Right ventricle myocardium superior (tissue), 1 donor: ENCODE results near the gene ZFP36. TPM values are rescaled to one million over a fixed set of nuclear protein-coding genes. Genes with fewer than 3 reads are reported as not detected.
"Not testable (repeated sequence)": the region's sequence is repeated elsewhere in the genome, so short reads cannot be mapped to it uniquely, and the experiment has no call there.

Experiments used
- ATAC-seq: fragments of 200-7000 bp; cut with Tn5 transposase; one replicate; pipeline ENCODE4 v1.9.1; 2020; ENCODE audit warnings: mild to moderate bottlenecking; ENCODE audit not compliant: poor library complexity
- DNase-seq: peaks from one replicate; pipeline ENCODE4 v3.0.0-alpha.2; 2020
- intact Hi-C: fragments of 100-400 bp; cut with DNase I; formaldehyde crosslinking; loops from one replicate; pipeline ENCODE4 v1.11.2; 2022
- total RNA-seq: library from RNA; stranded (reverse); fragmentation: NEBNext Ultra II Directional; extraction: Animal tissue kit (Norgen Biotek cat#: 25700); gene quantifications from one replicate; pipeline ENCODE4 v1.2.1, GENCODE V29; 2021
- donor health status: DM: no; HTN: yes; CAD: no; lungs with severe emphysema.

Gene ZFP36
- total RNA-seq, 1 donor from 2014 or later: 44.9 TPM

DNA sequence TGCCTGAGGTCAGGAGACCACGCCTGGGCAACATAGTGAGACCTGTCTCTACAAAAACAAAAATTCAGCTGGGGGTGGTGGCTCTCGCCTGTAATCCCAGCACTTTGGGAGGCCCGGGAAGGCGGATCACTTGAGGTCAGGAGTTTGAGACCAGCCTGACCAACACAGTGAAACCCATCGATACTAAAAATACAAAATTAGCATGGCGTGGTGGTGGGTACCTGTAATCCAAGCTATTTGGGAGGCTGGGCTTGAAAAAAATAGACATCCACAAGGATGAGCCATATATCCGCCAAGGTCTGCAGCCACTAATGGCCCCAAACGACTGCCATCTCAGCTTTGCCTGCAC lies 26.0 kb downstream of the ZFP36 start:
- ATAC-seq: no peak
- no peak for DNase-seq
- intact Hi-C loops: no loop called here

DNA sequence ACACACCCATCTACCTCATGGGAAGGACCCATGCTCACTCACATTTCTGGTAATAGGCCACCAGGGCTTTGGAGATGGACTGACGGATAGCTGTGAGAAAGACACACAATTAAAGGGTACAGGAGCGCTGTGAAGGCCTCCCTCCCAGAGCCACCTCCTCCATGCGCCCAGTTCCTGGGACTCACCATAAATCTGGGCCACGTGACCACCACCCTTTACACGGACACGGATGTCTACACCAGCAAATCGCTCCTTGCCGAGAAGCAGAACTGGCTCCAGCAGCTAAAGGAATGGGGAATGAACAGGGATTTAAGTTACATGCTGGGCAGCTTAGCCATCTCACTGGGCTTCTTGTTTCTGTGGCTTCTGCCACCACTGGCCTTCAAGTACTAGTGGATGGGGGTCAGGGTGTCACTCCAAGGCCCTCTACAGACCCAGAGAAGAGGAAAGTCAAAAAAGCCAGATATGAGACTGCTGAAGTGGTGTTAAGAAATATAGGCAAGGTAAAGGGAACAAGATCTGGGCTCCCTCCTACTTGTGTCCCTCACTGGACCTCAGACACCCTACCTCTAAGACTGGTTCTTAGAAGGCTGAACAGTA lies 26.9 kb downstream of the ZFP36 start:
- intact Hi-C loops: no loop called here
- ATAC-seq: no peak
- DNase-seq: no peak

DNA sequence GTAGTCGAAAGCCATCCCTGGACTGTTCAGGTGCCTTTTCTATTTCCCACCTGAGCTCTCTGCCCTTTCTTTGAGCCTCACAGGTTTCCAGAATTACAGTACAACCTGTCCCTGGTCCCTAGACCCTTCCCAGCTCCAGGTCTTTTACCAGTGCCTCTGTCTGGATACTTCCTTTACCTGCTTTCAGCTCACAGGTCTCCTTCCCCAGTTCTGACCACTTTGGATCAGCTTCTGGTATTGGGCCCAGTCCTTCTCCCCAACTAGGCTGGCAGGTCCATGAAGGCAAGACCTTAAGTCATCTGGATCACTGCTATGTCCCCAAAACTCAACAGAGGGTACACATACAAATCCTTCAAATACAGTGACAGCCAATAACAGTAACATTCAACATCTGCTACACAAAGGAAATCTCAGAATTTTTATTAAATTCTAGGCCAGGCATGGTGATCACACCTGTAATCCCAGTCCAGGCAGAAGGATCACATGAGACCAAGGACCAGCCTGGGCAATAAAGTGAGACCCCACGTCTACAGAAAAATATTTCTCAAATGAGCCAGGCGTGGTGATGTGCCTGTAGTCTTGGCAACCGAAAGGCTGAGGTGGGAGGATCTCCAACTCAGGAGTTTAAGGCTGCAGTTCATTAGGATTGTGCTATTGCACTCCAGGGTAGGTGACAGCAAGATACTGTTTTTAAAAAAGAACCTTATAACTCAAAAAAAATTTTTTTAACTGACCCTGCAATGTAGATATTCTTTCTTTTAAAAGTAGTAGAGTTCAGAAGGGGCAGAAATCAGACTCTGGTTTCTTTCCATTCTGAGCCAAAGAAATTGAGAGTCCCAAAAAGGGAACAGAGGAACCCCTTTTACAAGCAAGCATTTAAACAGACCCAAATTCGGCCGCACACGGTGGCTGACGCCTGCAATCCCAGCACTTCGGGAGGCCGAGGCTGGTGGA lies 27.8 kb downstream of the ZFP36 start:
- DNase-seq (no peak), ATAC-seq (no peak)
- intact Hi-C loops: loop anchor here (5.0 kb wide), 1 partner anchor 108 kb away; the partner anchor contains the start of gene EID2

DNA sequence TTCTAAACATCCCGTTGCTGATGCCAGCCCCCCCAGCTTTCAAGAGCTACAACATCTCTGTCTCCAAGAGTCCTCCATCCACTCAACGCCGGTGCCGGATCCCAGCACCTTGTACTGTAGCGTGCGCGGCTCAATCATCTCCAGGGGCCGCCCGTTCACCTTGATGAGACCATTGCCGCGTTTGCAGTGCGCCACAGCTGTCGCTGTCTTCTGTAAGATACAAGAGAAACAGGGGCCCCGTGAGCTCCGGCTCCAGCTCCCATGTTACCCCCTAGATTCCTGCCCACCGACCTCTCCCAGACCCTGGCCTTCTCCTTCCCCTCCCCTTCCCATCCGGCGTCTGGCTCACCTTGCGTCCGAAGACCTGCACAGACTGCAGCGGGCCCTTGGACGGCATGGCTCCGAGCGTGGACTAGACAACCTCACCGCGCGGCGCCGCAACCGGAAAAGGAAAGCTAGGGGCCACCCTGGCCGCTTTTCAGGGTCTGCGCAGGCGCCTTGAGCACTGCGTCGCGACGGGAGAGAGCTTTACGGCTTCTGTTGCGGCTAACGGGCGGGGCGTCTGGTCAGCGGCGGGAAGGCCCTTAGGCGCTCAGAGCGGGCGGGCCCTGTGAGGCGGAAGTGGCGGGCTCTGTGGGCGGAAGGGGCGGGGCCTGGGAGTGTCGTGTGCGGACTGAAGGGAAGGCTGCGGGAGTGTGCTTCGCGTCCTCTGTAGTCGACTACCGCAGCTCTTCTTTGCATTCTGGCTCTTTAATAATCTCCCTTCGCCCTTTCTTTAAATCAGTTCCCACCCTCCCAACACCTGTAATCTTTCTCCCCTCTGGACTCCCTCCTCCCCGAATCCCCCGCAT lies 29.1 kb downstream of the ZFP36 start, which contains the start of gene RPS16:
TSS of gene RPS16 (minus strand) at position 451 of the 851 bp plus-strand sequence. CDS start at position 397, 54 bp downstream.
- intact Hi-C loops: loop anchor here (5.0 kb wide), 1 partner anchor 107 kb away; the partner anchor contains the start of gene EID2
- peak; percentile 99 for ATAC-seq
- peak; percentile 99 for DNase-seq

DNA sequence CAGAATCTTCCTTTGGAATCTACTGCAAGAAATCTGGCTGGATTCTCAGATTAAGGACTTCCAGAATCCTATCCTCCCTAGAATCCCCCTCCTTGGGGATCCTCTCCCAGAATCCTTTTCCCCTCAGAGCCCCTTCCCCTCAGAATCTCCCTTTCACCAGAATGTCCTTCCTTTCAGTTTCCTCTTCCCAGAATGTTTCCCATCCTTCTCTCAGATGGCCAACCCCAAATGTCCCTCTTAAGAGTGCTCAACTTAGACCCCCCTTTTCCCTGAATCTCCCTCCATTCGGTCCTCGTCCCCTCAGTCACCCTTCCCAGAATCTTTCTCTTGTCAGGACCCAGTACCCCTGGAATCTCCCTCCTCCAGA lies 29.7 kb downstream of the ZFP36 start:
- DNase-seq: no peak
- intact Hi-C loops: loop anchor here (5.0 kb wide), 1 partner anchor 106 kb away; the partner anchor contains the start of gene EID2
- no peak for ATAC-seq

DNA sequence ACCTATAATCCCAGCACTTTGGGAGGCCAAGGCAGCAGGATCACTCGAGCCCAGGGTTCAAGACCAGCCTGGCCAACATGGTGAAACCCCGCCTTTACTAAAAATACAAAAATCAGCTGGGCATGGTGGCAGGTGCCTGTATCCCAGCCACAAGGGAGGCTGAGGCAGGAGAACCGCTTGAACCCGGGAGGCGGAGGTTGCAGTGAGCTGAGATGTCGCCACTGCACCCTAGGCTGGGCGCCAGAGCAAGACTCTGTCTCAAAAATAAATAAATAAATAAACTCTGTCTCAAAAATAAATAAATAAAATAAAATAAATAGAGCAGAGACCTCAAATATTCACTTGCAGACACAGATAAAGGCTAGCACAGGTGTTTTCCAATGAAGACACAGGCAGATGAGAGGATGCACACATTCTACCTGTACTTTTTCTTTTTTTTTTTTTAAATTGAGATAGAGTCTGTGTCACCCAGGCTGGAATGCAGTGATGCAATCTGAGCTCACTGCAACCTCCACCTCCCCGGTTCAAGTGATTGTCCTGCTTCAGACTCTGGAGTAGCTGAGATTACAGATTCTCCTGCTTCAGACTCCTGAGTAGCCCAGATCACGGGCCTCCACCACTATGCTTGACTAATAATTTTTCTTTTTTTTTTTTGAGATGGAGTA lies 31.8 kb downstream of the ZFP36 start:
- no peak for DNase-seq
- intact Hi-C loops: loop anchor here (5.0 kb wide), 1 partner anchor 104 kb away; the partner anchor contains the start of gene EID2
- ATAC-seq: no peak

DNA sequence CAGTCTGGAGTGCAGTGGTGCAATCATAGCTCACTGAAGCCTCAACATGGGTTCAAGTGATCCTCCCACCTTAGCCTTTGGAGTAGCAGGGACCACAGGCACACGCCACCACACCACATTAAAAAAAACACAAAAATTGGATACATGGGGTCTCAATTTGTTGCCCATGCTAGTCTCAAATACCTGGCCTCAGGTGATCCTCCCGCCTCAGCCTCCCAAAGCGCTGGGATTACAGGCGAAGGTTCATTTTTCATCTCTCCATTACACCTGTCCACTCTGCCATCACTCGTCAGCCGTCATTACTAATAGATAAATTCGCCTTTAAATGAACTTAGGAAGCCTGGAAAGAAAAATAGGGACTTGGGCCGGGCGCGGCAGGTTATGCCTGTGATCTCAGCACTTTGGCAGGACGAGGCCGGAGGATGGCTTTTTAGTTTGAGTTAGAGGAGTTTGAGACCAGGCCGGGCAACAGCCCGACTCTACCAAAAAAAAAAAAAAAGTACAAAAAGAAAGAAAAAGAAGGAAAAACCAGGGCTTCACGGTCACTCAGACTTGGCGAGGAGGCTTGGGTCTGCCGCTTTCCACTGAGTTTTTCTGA lies 38.0 kb downstream of the ZFP36 start:
- DNase-seq: no peak
- peak; percentile 13 for ATAC-seq
- intact Hi-C loops: no loop called here

DNA sequence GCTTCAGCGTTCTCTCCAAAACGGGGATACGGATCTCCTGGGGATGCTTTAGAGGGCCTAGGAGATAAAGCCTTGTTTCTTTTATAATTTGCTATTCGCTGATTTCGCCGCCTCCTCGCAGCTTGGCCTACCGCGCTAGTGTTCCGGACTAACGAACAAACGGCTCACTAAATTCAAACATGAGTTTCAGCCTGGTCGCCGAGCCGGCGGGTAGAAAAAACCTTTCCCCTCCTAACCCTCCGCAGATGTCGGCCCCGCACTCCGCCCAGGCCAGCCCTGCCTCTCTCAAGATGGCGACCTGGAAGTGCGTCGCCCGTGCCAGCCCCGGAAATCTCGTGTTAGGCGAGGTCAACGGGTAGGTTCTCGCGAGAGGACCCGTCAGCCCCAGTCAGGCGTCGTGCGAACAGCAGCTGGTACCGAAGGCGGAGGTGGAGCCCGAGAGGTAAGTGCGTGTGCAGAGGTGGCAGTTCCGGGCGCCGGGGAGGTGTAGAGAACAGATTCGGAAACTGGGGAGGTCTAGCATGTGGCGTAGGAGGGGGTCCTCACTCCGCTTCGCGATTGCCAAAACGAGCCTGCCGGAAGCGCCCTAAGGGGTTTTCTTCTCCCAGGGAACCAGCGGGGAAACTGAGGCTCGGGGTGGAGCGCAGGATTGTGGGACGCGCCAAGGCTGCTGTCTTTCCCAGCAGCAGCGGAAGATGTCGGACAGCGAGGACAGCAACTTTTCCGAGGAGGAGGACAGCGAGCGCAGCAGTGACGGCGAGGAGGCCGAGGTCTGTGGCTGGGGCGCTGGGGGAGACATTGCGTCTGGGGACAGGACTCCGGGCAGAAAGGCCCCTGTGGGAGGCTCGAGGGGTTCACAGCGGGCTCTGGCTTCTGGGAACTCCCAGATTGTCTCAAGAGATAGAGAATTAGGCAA lies 38.8 kb downstream of the ZFP36 start, which contains the start of gene SUPT5H:
TSS of gene SUPT5H (plus strand) at position 387 of the 916 bp plus-strand sequence. CDS start at position 696, 309 bp downstream.
- intact Hi-C loops: no loop called here
- DNase-seq: peak; percentile 98
- ATAC-seq: peak; percentile 99

DNA sequence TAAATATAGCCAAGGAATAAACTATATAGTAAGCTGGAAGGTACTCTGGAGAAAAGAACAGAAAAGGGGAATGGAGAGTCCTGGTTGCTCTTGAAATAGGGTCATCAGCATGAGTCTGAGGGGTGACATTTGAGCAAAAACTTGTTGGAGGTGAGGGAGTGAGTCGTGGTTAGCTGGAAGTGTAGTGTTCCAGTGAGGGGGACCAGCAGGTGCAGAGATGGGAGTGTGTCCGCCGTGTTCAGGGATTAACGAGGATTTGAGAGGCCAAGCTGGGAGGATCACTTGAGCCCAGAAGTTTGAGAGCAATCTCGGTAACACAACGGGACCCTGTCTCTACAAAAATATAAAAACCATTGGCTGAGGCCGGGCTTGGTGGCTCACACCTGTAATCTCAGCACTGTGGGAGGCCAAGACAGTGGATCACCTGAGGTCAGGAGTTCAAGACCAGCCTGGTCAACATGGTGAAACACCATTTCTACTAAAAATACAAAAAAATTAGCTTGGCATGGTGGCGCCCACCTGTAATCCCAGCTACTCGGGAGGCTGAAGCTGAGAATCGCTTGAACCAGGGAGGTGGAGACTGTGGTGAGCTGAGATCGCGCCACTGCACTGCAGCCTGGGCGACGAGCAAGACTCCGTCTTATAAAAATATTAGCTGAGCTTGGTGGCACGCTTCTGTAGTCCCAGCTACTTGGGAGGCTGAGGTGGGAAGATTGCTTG lies 39.9 kb downstream of the ZFP36 start:
- intact Hi-C loops: no loop called here
- no peak for DNase-seq

DNA sequence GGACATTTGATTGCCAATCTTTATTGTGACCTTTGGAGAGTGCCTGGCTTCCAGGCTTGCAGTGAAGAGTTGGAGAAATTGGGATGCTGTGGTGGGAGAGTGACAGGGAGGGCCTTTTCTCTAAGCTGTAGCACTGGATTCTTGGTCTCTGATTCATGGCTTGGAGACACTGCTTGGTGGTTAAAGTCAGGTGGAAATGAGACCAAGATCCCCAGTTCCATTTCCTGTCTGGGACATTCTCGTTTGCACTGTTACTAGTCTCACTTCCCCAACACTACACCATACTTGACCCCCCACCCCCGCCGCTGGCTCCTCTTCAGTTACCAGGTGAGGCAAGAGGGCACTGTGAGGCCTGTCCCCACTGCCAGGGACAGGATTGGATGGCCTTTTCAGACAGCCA lies 41.6 kb downstream of the ZFP36 start:
- DNase-seq (no peak), ATAC-seq (no peak)
- intact Hi-C loops: no loop called here

More for the DNA sequence above, 39.9 kb downstream of the ZFP36 start:
- no peak for ATAC-seq

DNA sequence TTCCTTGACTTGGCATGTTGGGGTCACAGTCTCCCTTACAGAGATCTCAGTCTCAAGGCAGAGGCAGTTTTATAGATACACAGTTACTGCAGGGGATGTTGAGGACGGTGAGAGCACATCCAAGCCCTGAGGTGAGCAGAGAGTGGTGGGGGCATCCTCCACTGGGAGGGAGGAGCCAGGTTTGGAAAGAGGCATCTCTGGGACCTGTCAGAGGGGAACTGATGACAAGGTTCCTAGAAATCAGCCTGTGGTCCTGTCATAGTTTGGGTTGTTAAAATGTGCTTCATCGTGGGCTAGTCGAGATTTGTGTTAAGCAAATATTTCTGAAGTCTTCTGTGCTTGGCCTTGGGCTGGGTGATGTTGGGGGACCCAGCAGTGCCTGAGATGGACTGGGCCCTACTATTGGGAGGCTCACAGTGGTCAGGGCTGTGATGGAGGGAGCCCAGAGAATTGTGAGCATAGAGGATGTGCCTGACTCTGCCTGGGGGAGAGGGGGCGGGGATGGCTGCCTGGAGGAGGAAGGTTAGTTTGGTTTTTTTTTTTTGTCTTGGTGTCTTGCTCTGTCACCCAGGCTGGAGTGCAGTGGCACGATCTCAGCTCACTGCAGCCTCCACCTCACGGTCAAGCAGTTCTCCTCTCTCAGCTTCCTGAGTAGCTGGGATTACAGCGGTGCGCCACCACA lies 42.6 kb downstream of the ZFP36 start:
- intact Hi-C loops: no loop called here
- no peak for DNase-seq

DNA sequence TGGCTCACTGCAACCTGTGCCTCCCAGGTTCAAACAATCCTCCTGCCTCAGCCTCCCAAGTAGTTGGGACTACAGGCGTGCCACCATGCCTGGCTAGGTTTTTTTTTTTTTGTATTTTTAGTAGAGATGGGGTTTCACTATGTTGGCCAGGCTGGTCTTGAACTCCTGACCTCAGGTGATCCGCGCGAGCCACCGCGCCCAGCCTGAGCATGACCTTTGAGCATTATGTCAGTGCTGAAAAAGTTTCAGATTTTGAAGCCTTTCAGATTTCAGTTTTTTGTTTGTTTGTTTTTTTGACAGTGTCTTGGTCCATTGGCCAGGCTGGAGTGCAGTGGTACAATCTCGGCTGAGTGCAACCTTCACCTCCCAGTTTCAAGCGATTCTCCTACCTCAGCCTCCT lies 44.6 kb downstream of the ZFP36 start:
- DNase-seq, intact Hi-C loops: not testable (repeated sequence)

More for the DNA sequence above, 42.6 kb downstream of the ZFP36 start:
- no peak for ATAC-seq

More for the DNA sequence above, 44.6 kb downstream of the ZFP36 start:
- not testable (repeated sequence) for ATAC-seq
